ENCODE results near the gene SLC38A4.

- TF ChIP-seq CTCF (conservative IDR thresholded peaks at IDR 0.05) (no peak), ZFX (IDR thresholded peaks at IDR 0.05) (no peak)
Observed at GRCh38 chr12:46808317-46808716, 17.5 kb downstream of the SLC38A4 start.
